Measurements from ENCODE around the gene NT5DC3. TPM values are rescaled to one million over a fixed set of nuclear protein-coding genes. Genes with fewer than 3 reads are reported as not detected.

The NT5DC3 gene
- total and polyA plus RNA-seq, 4 donors, result 1.3 to 9.0 (median 4.4) TPM

- H3K36me3 ChIP-seq (ENCODE audit: control insufficient read depth in 4 of 4, insufficient read depth in 3 of 4, low read depth in 1 of 4, low read length in 3 of 4), result no peaks in the 10 kb centered on the region
- H3K27me3 ChIP-seq (ENCODE audit: control insufficient read depth in 4 of 4, insufficient read depth in 4 of 4, low read length in 3 of 4), result no peaks in the 10 kb centered on the region
- WGBS, result 88% methylated on average over 1 of the region's 1 CpG
- no peak for TF ChIP-seq RAD21 (IDR thresholded peaks at IDR 0.05)
- no peak for TF ChIP-seq RXRA (IDR thresholded peaks at IDR 0.05)
- TF ChIP-seq FOXA1 (IDR thresholded peaks at IDR 0.05), result no peak
- TF ChIP-seq ZBTB33 (IDR thresholded peaks at IDR 0.05), result no peak
- no peak for TF ChIP-seq HNF4A (conservative IDR thresholded peaks at IDR 0.05)
- TF ChIP-seq HNF4G (IDR thresholded peaks at IDR 0.05), result no peak
- no peak for TF ChIP-seq YY1 (IDR thresholded peaks at IDR 0.05)
- no peak for TF ChIP-seq CTCF (IDR thresholded peaks at IDR 0.05; ENCODE audit: low read depth, low read length, missing input control)
- no peak for TF ChIP-seq EGR1 (IDR thresholded peaks at IDR 0.05; ENCODE audit: low read depth in 2 of 2)
- no peak for TF ChIP-seq TAF1 (conservative IDR thresholded peaks at IDR 0.05)
- no peak for TF ChIP-seq SP1 (IDR thresholded peaks at IDR 0.05)
- TF ChIP-seq MAX (IDR thresholded peaks at IDR 0.05), result no peak
- TF ChIP-seq ATF3 (IDR thresholded peaks at IDR 0.05), result no peak
- TF ChIP-seq NR2F2 (IDR thresholded peaks at IDR 0.05), result no peak
- no peak for TF ChIP-seq GABPA (IDR thresholded peaks at IDR 0.05 in 1 of 2, conservative IDR thresholded peaks at IDR 0.05 in 1 of 2)
- TF ChIP-seq JUND (IDR thresholded peaks at IDR 0.05), result no peak
- TF ChIP-seq REST (IDR thresholded peaks at IDR 0.05), result no peak
- no peak for DNase-seq (ENCODE audit: low spot score)
- no peak overlapping the region for H3K9ac ChIP-seq (ENCODE audit: low read depth in 1 of 2, low read length in 2 of 2)
- no peaks in the 10 kb centered on the region for H3K9me3 ChIP-seq (ENCODE audit: control insufficient read depth in 4 of 4, low read length in 3 of 4)
- no peak overlapping the region for H3K4me3 ChIP-seq (ENCODE audit: low read depth in 1 of 3, low read length in 3 of 3)
- no peaks in the 10 kb centered on the region for H3K4me1 ChIP-seq (ENCODE audit: control insufficient read depth in 4 of 4, insufficient read depth in 4 of 4, low read length in 3 of 4)
- H3K27ac ChIP-seq (ENCODE audit: low read depth in 1 of 2, low read length in 2 of 2), result no peak overlapping the region
Observed at GRCh38 chr12:103887738-103888137, 46.7 kb upstream of the NT5DC3 start.
